Upper lobe of left lung (tissue), 4 donors: Measurements from ENCODE around the gene DDX6.
"Not testable (repeated sequence)": the region's sequence is repeated elsewhere in the genome, so short reads cannot be mapped to it uniquely, and the experiment has no call there.

Source experiments
- CTCF ChIP-seq, 6 experiments: fragments of 450-650 bp in 4 of 6; fragments of 200-600 bp in 2 of 6; sonication (generic) in 2 of 6; IDR thresholded peaks; one replicate each; pipeline ENCODE4 v1.5.1; 2016 to 2019; ENCODE audit warnings: antibody characterized with exemption in 6 of 6
- EP300 ChIP-seq, 4 donors: sonication (generic); formaldehyde crosslinking; IDR thresholded peaks; one replicate each; pipeline ENCODE4 v1.5.1; 2017; ENCODE audit warnings: antibody characterized with exemption in 4 of 4, control low read depth in 2 of 4
- POLR2A ChIP-seq, 4 donors: fragments of 450-650 bp; IDR thresholded peaks; one replicate each; pipeline ENCODE4 v1.5.1; 2016 to 2017; ENCODE audit warnings: antibody characterized with exemption in 4 of 4, mild to moderate bottlenecking in 2 of 4
- POLR2AphosphoS5 ChIP-seq, 2 donors: sonication (generic); formaldehyde crosslinking; IDR thresholded peaks; one replicate each; pipeline ENCODE4 v1.5.1; 2017; ENCODE audit warnings: antibody characterized with exemption in 2 of 2

- not testable (repeated sequence) for TF ChIP-seq CTCF, POLR2A, POLR2AphosphoS5, EP300 (IDR thresholded peaks at IDR 0.05)
Measured at GRCh38 chr11:118714416-118714815, 76.5 kb downstream of the DDX6 start.
